C4-2B (cell line): Measurements from ENCODE around the gene RNASET2.
"Not testable (repeated sequence)": the region's sequence is repeated elsewhere in the genome, so short reads cannot be mapped to it uniquely, and the experiment has no call there.

Experiments
- H3K27ac ChIP-seq: fragments of 450-650 bp; 2 replicates; pipeline ENCODE4 v1.5.1; 2017
- ZFX ChIP-seq: fragments of 450-650 bp; IDR thresholded peaks from 2 replicates; pipeline ENCODE4 v1.6.1; 2017
- TF ChIP-seq, protein P1 (sequence below): fragments of 450-650 bp; conservative IDR thresholded peaks from 2 replicates; pipeline ENCODE4 v1.5.1; 2017; ENCODE audit warnings: mild to moderate bottlenecking

RNASET2 gene

DNA sequence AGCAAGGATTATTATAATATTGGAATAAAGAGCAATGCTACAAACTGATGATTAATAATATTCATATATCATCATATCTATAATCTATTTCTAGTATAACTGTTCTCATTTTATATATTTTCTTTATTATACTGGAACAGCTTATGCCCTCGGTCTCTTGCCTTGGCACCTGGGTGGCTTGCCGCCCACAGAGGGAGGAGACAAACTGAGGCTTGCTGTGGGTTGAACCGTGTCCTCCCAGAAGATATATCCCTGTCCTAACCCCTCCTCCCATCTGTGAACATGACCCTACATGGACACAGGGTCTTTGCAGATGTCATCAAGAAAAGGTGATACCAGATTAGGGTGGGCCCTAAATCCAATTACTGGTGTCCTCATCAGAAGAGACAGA is 4.7 kb downstream of the RNASET2 start:
- TF ChIP-seq, protein P1, sequence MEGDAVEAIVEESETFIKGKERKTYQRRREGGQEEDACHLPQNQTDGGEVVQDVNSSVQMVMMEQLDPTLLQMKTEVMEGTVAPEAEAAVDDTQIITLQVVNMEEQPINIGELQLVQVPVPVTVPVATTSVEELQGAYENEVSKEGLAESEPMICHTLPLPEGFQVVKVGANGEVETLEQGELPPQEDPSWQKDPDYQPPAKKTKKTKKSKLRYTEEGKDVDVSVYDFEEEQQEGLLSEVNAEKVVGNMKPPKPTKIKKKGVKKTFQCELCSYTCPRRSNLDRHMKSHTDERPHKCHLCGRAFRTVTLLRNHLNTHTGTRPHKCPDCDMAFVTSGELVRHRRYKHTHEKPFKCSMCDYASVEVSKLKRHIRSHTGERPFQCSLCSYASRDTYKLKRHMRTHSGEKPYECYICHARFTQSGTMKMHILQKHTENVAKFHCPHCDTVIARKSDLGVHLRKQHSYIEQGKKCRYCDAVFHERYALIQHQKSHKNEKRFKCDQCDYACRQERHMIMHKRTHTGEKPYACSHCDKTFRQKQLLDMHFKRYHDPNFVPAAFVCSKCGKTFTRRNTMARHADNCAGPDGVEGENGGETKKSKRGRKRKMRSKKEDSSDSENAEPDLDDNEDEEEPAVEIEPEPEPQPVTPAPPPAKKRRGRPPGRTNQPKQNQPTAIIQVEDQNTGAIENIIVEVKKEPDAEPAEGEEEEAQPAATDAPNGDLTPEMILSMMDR: peak; percentile 42
- TF ChIP-seq ZFX: no peak
- H3K27ac ChIP-seq: no peak overlapping the region

DNA sequence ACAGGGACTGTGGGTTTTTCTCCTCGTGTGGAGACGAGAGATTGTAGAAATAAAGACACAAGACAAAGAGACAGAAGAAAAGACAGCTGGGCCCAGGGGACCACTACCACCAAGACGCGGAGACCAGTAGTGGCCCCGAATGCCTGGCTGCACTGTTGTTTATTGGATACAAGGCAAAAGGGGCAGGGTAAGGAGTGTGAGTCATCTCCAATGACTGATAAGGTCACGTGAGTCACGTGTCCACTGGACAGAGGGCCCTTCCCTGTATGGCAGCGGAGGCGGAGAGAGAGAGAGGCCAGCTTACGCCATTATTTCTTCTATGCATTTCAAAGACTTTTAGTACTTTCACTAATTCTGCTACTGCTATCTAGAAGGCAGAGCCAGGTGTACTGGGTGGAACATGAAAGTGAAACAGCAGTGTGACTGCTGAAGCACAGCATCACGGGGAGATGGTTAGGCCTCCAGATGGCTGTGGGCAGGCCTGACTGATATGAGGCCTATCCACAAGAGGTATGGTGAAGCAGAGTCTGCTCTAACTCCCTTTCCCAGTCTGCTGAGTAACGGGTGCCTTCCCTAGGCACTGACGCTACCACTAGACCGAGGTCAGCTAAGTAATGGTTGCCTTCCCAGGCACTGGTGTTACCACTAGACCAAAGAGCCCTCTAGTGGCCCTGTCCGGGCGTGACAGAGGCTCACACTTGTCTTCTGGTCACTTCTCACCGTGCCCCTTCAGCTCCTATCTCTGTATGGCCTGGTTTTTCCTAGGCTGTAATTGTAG is 5.3 kb downstream of the RNASET2 start:
- TF ChIP-seq, protein P1: peak; percentile 78
- H3K27ac ChIP-seq: not testable (repeated sequence)

DNA sequence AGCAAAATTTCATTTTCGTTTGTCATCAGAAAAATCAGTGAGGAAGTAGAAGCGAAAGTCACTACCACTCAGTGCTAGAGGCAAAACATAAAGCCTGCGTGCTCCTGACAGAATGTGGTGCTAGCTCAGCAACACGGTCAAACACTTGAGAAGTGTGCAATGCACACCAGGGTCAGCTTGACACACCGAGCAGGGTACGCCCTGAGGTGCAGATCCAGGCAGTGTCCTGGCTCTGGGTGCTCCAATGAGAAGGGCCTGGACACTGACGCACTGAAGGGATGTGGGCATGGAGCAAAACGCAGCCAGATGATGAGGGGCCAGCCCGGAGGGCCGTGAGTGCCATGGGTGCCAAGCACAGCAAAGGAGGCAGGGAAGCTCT is 5.9 kb downstream of the RNASET2 start:
- TF ChIP-seq ZFX: no peak
- TF ChIP-seq, protein P1: no peak

DNA sequence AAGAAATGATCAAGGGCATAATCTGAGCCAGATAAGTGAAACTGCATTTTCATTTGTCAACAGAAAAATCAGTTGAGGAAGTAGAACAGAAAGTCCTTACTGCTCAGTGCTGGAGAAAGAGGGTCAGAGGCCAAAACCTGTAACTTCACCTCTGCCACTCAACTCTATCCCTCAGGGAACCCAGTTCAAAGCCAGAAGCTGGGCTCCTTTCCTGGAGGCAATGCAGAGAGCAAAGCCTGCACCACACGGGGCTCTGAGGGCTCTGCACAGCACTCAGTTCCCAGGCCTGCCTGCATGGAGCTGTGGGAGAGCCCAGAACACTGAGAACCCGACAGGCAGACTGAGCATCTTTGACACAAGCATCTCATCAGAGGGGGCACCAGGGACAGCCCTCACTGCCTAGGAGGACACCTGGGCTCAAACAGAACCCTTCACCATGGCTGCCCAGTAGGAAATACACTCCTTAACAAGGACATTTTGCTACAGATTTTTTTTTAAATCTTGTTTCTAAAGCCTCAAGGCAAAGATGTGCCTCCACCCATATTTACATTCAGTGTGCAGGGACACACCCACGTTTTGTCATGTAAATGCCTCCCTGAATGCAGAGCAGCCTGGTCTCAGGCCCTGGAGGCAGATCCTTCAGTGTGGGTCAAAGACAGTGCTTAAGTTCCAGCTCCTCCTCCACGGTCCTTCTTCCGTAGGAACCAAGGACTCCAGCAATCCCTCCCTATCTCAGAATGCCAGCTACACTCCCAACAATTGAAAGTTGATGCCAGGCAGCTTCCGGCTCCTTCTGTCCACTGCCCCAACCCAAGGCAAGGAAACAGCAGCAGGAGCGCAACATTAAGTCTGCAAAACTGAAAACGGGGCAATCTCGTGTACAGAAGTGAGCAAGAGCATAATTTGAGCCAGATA is 6.6 kb downstream of the RNASET2 start:
- H3K27ac ChIP-seq: no peak overlapping the region
- no peak for TF ChIP-seq ZFX
- TF ChIP-seq, protein P1: no peak

More for the DNA sequence above, 5.9 kb downstream of the RNASET2 start:
- H3K27ac ChIP-seq: no peak overlapping the region

DNA sequence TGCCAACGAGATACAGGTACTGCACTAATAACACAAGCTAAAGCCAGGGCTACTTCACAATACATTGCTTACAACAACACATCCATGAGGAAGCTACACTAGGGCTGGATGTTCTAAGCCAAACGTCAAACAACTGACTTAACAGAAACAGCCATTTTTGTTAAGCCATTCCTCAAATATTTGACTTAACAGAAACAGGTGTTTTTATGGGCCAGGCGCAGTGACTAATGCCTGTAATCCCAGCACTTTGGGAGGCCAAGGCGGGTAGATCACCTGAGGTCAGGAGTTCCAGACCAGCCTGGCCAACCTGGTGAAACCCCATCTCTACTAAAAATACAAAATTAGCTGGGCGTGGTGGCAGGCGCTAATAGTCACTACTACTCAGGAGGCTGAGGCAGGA is 7.6 kb downstream of the RNASET2 start:
- not testable (repeated sequence) for H3K27ac ChIP-seq

DNA sequence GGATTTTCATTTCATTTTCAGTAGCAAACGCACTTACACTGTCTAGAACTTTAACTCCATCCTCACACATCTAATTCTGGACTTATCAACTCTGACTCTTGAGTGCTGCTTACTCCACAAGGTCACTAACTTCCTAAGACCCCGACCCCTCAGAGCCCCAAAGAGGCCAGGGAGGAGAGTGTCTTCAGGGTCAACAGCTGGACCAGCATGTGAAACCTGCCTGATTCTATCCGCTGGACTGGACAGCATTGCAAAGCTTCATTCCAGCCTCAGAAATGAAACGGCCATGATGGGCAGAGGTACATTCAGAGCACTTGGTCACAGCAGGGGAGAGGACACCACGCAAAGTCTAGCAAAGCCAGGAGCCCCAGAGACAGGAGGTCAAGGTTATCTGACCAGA is 9.1 kb downstream of the RNASET2 start:
- H3K27ac ChIP-seq: no peak overlapping the region
- TF ChIP-seq, protein P1: no peak
- no peak for TF ChIP-seq ZFX

DNA sequence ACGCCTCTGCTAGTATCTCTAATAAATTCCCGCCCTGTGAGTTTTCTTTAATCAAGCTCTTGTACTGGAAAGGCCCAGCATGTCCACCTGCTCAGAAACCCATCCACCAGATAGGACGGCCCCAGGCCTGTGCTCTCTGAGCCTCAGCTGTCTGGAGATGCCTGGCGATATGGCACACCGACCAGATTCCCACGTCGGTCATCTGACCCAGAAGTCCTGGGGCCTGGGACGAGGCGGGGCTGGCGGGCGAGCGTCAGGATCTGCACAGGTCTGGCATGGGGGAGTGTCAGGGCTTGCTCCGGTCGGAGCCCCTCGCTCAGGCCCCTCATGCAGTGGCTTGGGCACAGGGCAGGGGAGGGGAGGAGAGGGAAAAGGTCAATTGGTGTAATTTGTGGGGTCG is 10.2 kb downstream of the RNASET2 start:
- no peak for TF ChIP-seq ZFX
- TF ChIP-seq, protein P1: no peak
- no peak overlapping the region for H3K27ac ChIP-seq
